HG03565 (cell line): ENCODE data around the gene MSRB2.

Experiments
- ATAC-seq: cut with Tn5 transposase; IDR thresholded peaks from one replicate; pipeline ENCODE4 v1.9.1; 2021; ENCODE audit warnings: mild to moderate bottlenecking, moderate library complexity; ENCODE audit not compliant: unreplicated experiment

MSRB2 gene

DNA sequence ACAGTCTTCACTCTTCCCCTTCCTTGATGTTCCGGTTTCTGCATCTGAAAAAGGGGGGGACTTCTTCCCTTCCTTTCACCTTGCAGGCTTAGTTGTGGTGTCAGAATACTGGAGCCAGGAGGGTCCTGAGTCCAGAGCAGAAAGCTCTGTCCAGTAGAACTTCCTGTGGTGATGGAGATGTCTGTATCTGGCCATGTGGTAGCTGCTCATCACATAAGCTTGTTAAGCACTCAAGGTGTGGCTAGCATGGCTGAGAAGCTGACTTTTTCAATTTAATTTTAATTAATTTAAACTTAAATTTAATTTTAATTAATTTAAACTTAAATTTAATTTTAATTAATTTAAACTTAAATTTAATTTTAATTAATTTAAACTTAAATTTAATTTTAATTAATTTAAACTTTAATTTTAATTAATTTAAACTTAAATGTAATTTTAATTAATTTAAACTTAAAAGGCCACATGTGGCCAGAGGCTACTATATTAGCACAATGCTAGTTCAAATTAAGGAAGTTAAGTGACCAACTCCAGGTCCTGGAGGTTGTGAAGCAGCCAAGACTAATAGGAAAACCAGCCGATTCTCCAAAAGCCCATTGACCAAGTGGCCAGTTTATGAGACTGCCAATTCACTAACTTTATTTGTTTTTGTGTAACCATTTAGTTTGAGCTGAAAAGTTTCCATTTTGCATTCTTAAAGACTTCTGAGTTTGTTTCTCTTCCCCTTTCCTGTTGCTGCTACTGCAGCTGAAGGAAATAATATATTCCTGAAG, 16.3 kb downstream of the MSRB2 start:
- ATAC-seq, result no peak

DNA sequence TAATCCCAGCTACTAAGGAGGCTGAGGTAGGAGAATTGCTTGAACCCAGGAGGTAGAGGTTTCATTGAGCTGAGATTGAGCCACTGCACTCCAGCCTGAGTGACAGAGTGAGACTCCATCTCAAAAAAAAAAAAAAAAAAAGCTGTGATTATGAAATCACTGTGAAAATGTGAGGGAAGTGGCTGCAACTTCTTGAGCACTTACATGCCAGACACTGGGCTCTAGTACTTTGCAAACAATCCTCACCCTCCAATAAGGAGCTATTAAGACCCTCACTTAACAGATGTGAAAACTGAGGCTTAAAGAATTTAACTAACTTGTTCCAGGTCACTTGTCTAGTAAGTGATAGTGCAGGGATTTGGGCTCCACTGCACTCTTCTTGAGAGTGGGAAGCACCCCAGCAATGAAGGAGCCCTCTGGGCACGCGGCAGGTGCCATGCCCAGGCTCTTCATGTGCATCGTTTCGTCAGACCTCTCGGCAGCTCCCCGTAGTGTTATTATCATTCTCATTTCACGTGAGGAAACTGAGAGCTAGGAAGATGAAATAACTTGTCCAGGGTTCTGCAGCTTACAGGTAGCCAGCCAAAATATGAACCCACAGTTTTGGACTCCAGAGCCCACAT, 19.0 kb downstream of the MSRB2 start:
- no peak for ATAC-seq

GRCh38 chr10:23116486-23117205, 21.3 kb downstream of the MSRB2 start:
- no peak for ATAC-seq

DNA sequence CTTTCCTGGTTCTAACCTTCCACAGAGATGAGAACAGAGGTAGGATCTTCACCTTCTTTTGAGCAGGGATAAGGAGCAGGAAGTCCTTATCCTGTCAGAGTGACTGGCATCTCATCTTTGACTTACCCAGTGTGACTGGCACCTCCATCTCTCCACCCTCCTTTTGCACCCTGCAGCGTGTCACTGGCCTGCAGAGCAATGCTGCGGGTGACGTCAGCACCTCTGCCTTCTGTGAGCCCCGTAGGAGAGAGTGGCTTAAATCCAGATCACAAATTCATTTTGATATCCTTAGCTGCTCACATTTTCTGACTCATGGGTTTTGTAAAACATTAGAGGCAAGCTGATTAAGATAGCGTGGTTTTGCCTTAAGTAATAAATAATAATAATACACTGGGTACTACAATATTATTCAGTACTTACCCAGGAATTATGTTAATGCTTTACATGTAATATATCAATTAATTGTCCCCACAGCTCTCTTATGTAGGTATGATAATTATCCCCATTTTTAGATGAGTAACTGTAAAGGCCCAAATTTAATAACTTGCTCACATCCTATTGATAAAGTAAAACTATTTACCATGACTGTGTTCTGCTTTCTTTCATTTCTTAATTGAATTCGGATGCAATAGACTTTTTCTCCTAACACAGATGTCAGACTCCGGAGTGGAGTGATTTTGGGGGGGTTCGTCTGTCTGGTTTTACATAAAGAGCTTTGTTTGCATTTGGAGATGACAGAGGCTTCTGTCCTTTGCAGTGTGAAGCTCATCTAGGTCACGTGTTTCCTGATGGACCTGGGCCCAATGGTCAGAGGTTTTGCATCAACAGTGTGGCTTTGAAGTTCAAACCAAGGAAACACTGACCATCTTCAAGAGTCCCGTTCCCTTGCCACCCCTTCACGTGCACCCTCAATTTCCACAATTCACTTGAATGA, 24.9 kb downstream of the MSRB2 start:
- no peak for ATAC-seq

- no peak for ATAC-seq
Measured at GRCh38 chr10:23121135-23121534, 25.8 kb downstream of the MSRB2 start.

GRCh38 chr10:23136462-23136861, 41.1 kb downstream of the MSRB2 start:
- no peak for ATAC-seq

GRCh38 chr10:23139677-23140076, 44.3 kb downstream of the MSRB2 start:
- no peak for ATAC-seq

GRCh38 chr10:23141995-23142394, 46.6 kb downstream of the MSRB2 start:
- no peak for ATAC-seq

- no peak for ATAC-seq
Measured at GRCh38 chr10:23146258-23146657, 50.9 kb downstream of the MSRB2 start.

- ATAC-seq, result no peak
Measured at GRCh38 chr10:23147035-23147434, 51.7 kb downstream of the MSRB2 start.

GRCh38 chr10:23148214-23148613, 52.8 kb downstream of the MSRB2 start:
- no peak for ATAC-seq

- ATAC-seq, result no peak
Measured at GRCh38 chr10:23150091-23150490, 54.7 kb downstream of the MSRB2 start.

- ATAC-seq, result no peak
Measured at GRCh38 chr10:23150610-23151009, 55.2 kb downstream of the MSRB2 start.

- no peak for ATAC-seq
Measured at GRCh38 chr10:23151071-23151470, 55.7 kb downstream of the MSRB2 start.

- ATAC-seq, result no peak
Measured at GRCh38 chr10:23155169-23155568, 59.8 kb downstream of the MSRB2 start.

DNA sequence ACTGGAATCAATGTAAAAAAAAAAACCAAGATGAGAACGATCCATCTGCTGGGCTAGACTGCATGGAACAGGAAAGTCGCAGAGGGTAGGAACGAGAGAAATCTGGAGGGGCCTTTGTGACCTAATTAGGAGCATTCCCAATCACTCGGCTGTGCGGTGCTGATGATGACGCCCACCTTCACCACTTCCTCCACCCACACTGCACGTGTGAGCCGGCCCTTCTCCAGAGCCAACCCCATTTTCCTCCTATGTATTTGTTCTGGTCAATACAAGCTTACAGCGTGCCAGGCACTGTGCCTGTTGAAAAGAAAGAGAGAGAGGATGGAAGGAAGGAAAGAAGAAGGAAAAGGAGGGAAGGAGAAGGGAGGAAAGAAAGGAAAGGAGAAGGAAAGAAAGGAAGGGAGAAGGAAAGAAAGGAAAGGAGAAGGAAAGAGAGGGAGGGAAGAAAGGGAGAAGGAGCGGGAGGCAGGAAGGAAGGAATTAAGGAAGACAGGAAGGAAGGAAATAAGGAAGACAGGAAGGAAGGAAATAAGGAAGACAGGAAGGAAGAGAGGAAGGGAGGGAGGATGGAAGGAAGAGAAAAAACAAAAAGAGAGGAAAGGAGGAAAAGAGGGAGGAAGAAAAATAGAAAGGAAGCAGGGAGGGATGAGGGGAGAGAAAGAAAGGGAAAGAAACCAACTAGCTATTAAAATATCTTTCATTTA, 61.2 kb downstream of the MSRB2 start:
- ATAC-seq, result no peak

GRCh38 chr10:23157239-23157681, 61.9 kb downstream of the MSRB2 start:
- peak; percentile 70 for ATAC-seq

GRCh38 chr10:23157691-23158369, 62.5 kb downstream of the MSRB2 start:
- no peak for ATAC-seq

DNA sequence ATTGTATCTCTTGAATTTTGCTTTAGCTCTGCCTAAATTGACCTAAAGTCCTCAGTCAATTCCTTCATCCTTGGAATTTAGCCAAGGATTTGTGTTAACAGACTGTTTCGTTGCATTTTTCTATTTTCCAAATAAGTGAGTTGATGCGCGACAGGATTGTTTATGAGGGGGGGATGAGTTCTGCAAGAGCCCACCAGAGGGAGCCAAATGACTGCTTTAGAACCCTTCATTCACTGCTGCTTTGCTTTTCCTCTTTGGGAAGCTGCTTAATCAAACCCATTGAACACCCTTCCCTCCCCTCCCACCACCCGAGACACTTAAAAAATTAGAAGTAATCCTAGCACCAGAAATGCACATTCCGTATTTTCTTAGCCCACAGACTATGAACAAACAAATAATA, 63.0 kb downstream of the MSRB2 start:
- peak; percentile 37 for ATAC-seq
